ENCODE measurements around the gene ZNF500. TPM values are rescaled to one million over a fixed set of nuclear protein-coding genes. Genes with fewer than 3 reads are reported as not detected.

The ZNF500 gene
- total and polyA plus RNA-seq, 4 experiments from 2014 or later: 7.9 to 35.6 (median 23.4) TPM

- ChIA-PET POLR2A (ENCODE audit: partially characterized antibody) (interaction anchor here (1.0 to 2.9 kb wide), 11 partner anchors 8 to 460 kb away, joined by 3 to 72 read pairs (median 12); partner anchors contain the start of genes GLYR1, NUDT16L1, ROGDI and UBN1), CTCF (ENCODE audit: partially characterized antibody) (interaction anchor here (1.2 to 2.7 kb wide), 3 partner anchors 82 to 117 kb away, joined by 3 to 17 read pairs (median 7); partner anchors contain the start of gene MGRN1)
- peak overlapping the region; percentile 76 for H3K27ac ChIP-seq (ENCODE audit: low read depth, low read length)
- Mint-ChIP-seq H3K36me3 (peaks cover 5 to 25% of the 10 kb centered on the region in 2 donors), H3K27me3 (no peaks in the 10 kb centered on the region), H3K4me1 (peaks cover 11 to 30% (median 21%) of the 10 kb centered on the region in 4 donors), H3K9me3 (no peaks in the 10 kb centered on the region), H3K4me3 (peak overlapping the region; percentile 85 to 92 (median 90)), H3K27ac (peak overlapping the region in 6 of 7 donors; percentile 48 to 93 (median 76))
- no peaks in the 10 kb centered on the region for H3K27me3 ChIP-seq (ENCODE audit: insufficient read depth, low read length)
- intact Hi-C loops (cut with micrococcal nuclease): no loop called here
- no peak for DNase-seq
- H3K4me1 ChIP-seq (ENCODE audit: insufficient read depth, low read length): peaks cover 15% of the 10 kb centered on the region
- peaks cover 9% of the 10 kb centered on the region for H3K36me3 ChIP-seq (ENCODE audit: insufficient read depth, low read length)
- no peaks in the 10 kb centered on the region for H3K9me3 ChIP-seq (ENCODE audit: control insufficient read depth in 1 of 2, low read length in 2 of 2)
- peak overlapping the region; percentile 88 to 99 for H3K4me3 ChIP-seq (ENCODE audit: low read length in 2 of 2)
These were observed 33.7 kb downstream of the ZNF500 start for GRCh38 chr16:4733211-4733742.

- ChIA-PET POLR2A (ENCODE audit: partially characterized antibody) (no interaction called here), CTCF (ENCODE audit: partially characterized antibody) (no interaction called here)
- Mint-ChIP-seq H3K36me3 (peaks cover 5 to 39% of the 10 kb centered on the region in 2 donors), H3K4me3 (no peak overlapping the region), H3K9me3 (no peaks in the 10 kb centered on the region), H3K27me3 (no peaks in the 10 kb centered on the region), H3K27ac (no peak overlapping the region), H3K4me1 (peaks cover 9 to 24% (median 15%) of the 10 kb centered on the region in 4 donors)
- DNase-seq: no peak
- Histone ChIP-seq H3K9me3 (ENCODE audit: control insufficient read depth in 1 of 2, low read length in 2 of 2) (no peaks in the 10 kb centered on the region), H3K36me3 (ENCODE audit: insufficient read depth, low read length) (peaks cover 15% of the 10 kb centered on the region), H3K27me3 (ENCODE audit: insufficient read depth, low read length) (no peaks in the 10 kb centered on the region), H3K4me3 (ENCODE audit: low read length in 2 of 2) (no peak overlapping the region), H3K27ac (ENCODE audit: low read depth, low read length) (no peak overlapping the region), H3K4me1 (ENCODE audit: insufficient read depth, low read length) (peaks cover 8% of the 10 kb centered on the region)
- intact Hi-C loops (cut with micrococcal nuclease): no loop called here
These were observed 37.1 kb downstream of the ZNF500 start for GRCh38 chr16:4729876-4730275.

GRCh38 chr16:4728676-4729075 is 38.3 kb downstream of the ZNF500 start:
- Histone ChIP-seq H3K27me3 (ENCODE audit: insufficient read depth, low read length) (no peaks in the 10 kb centered on the region), H3K4me3 (ENCODE audit: low read length in 2 of 2) (no peak overlapping the region), H3K9me3 (ENCODE audit: control insufficient read depth in 1 of 2, low read length in 2 of 2) (no peaks in the 10 kb centered on the region), H3K4me1 (ENCODE audit: insufficient read depth, low read length) (peaks cover 6% of the 10 kb centered on the region), H3K27ac (ENCODE audit: low read depth, low read length) (no peak overlapping the region), H3K36me3 (ENCODE audit: insufficient read depth, low read length) (peaks cover 15% of the 10 kb centered on the region)
- DNase-seq: no peak
- ChIA-PET CTCF (ENCODE audit: partially characterized antibody) (no interaction called here), POLR2A (ENCODE audit: partially characterized antibody) (no interaction called here)
- no peaks in the 10 kb centered on the region for H3K27me3 Mint-ChIP-seq
- peaks cover 5 to 39% of the 10 kb centered on the region in 2 donors for H3K36me3 Mint-ChIP-seq
- H3K27ac Mint-ChIP-seq: peak overlapping the region in 2 of 7 donors; percentile 61 to 88
- peaks cover 8 to 16% (median 11%) of the 10 kb centered on the region in 4 donors for H3K4me1 Mint-ChIP-seq
- no peak overlapping the region for H3K4me3 Mint-ChIP-seq
- intact Hi-C loops (cut with micrococcal nuclease): no loop called here
- no peaks in the 10 kb centered on the region for H3K9me3 Mint-ChIP-seq

GRCh38 chr16:4726616-4727015 is 40.3 kb downstream of the ZNF500 start:
- CTCF ChIA-PET (ENCODE audit: partially characterized antibody): no interaction called here
- Histone ChIP-seq H3K4me3 (ENCODE audit: low read length in 2 of 2) (no peak overlapping the region), H3K27ac (ENCODE audit: low read depth, low read length) (no peak overlapping the region), H3K9me3 (ENCODE audit: control insufficient read depth in 1 of 2, low read length in 2 of 2) (no peaks in the 10 kb centered on the region), H3K27me3 (ENCODE audit: insufficient read depth, low read length) (no peaks in the 10 kb centered on the region), H3K4me1 (ENCODE audit: insufficient read depth, low read length) (no peaks in the 10 kb centered on the region), H3K36me3 (ENCODE audit: insufficient read depth, low read length) (peaks cover 15% of the 10 kb centered on the region)
- DNase-seq: no peak
- Mint-ChIP-seq H3K27me3 (no peaks in the 10 kb centered on the region), H3K4me1 (peaks cover 2 to 4% (median 3%) of the 10 kb centered on the region in 4 donors), H3K27ac (no peak overlapping the region), H3K36me3 (peaks cover 10 to 46% of the 10 kb centered on the region in 2 donors), H3K9me3 (no peaks in the 10 kb centered on the region), H3K4me3 (no peak overlapping the region)
- intact Hi-C loops (cut with micrococcal nuclease): no loop called here
- POLR2A ChIA-PET (ENCODE audit: partially characterized antibody): interaction anchor here (2.8 kb wide), 1 partner anchor 7 kb away, joined by 12 read pairs; the partner anchor contains the start of genes ANKS3 and DNAAF8

GRCh38 chr16:4724661-4725270 is 42.2 kb downstream of the ZNF500 start:
- H3K4me1 ChIP-seq (ENCODE audit: insufficient read depth, low read length): no peaks in the 10 kb centered on the region
- peaks cover 15% of the 10 kb centered on the region for H3K36me3 ChIP-seq (ENCODE audit: insufficient read depth, low read length)
- Mint-ChIP-seq H3K36me3 (peaks cover 10 to 40% of the 10 kb centered on the region in 2 donors), H3K9me3 (no peaks in the 10 kb centered on the region), H3K27ac (peak overlapping the region in 3 of 7 donors; percentile 36 to 61 (median 49)), H3K27me3 (no peaks in the 10 kb centered on the region), H3K4me1 (no peaks in the 10 kb centered on the region), H3K4me3 (no peak overlapping the region)
- POLR2A ChIA-PET (ENCODE audit: partially characterized antibody): interaction anchor here (2.8 kb wide), 1 partner anchor 9 kb away, joined by 12 read pairs; the partner anchor contains the start of genes ANKS3 and DNAAF8
- no peaks in the 10 kb centered on the region for H3K9me3 ChIP-seq (ENCODE audit: control insufficient read depth in 1 of 2, low read length in 2 of 2)
- DNase-seq: no peak
- CTCF ChIA-PET (ENCODE audit: partially characterized antibody): no interaction called here
- H3K4me3 ChIP-seq (ENCODE audit: low read length in 2 of 2): no peak overlapping the region
- no peak overlapping the region for H3K27ac ChIP-seq (ENCODE audit: low read depth, low read length)
- intact Hi-C loops (cut with micrococcal nuclease): no loop called here
- H3K27me3 ChIP-seq (ENCODE audit: insufficient read depth, low read length): no peaks in the 10 kb centered on the region

- ChIA-PET CTCF (ENCODE audit: partially characterized antibody) (no interaction called here), POLR2A (ENCODE audit: partially characterized antibody) (no interaction called here)
- Histone ChIP-seq H3K27ac (ENCODE audit: low read depth, low read length) (no peak overlapping the region), H3K36me3 (ENCODE audit: insufficient read depth, low read length) (peaks cover 6% of the 10 kb centered on the region), H3K4me1 (ENCODE audit: insufficient read depth, low read length) (no peaks in the 10 kb centered on the region), H3K4me3 (ENCODE audit: low read length in 2 of 2) (no peak overlapping the region), H3K27me3 (ENCODE audit: insufficient read depth, low read length) (no peaks in the 10 kb centered on the region), H3K9me3 (ENCODE audit: control insufficient read depth in 1 of 2, low read length in 2 of 2) (no peaks in the 10 kb centered on the region)
- DNase-seq: no peak
- intact Hi-C loops (cut with micrococcal nuclease): no loop called here
- Mint-ChIP-seq H3K27ac (peak overlapping the region in 1 of 7 donors; percentile 42), H3K36me3 (peaks cover 8 to 31% of the 10 kb centered on the region in 2 donors), H3K4me3 (no peak overlapping the region), H3K27me3 (no peaks in the 10 kb centered on the region), H3K9me3 (no peaks in the 10 kb centered on the region), H3K4me1 (peaks cover 0 to 2% (median 0%) of the 10 kb centered on the region in 4 donors)
These were observed 43.7 kb downstream of the ZNF500 start for GRCh38 chr16:4723071-4723767.

GRCh38 chr16:4718466-4718865 is 48.5 kb downstream of the ZNF500 start:
- Histone ChIP-seq H3K36me3 (ENCODE audit: insufficient read depth, low read length) (no peaks in the 10 kb centered on the region), H3K4me3 (ENCODE audit: low read length in 2 of 2) (no peak overlapping the region), H3K27ac (ENCODE audit: low read depth, low read length) (no peak overlapping the region), H3K27me3 (ENCODE audit: insufficient read depth, low read length) (no peaks in the 10 kb centered on the region), H3K4me1 (ENCODE audit: insufficient read depth, low read length) (no peaks in the 10 kb centered on the region), H3K9me3 (ENCODE audit: control insufficient read depth in 1 of 2, low read length in 2 of 2) (no peaks in the 10 kb centered on the region)
- ChIA-PET CTCF (ENCODE audit: partially characterized antibody) (no interaction called here), POLR2A (ENCODE audit: partially characterized antibody) (no interaction called here)
- Mint-ChIP-seq H3K36me3 (peaks cover 24% of the 10 kb centered on the region in 2 donors), H3K27ac (peak overlapping the region in 2 of 7 donors; percentile 5 to 24), H3K4me3 (no peak overlapping the region), H3K27me3 (no peaks in the 10 kb centered on the region), H3K4me1 (peaks cover 0 to 2% (median 0%) of the 10 kb centered on the region in 4 donors), H3K9me3 (no peaks in the 10 kb centered on the region)
- intact Hi-C loops (cut with micrococcal nuclease): no loop called here
- DNase-seq: no peak

Measured in CD4-positive, alpha-beta memory T cell (primary cell).